GM12874 (cell line): ENCODE results near the gene EREG.

ENCODE experiments used
- TF ChIP-seq, protein P1 (sequence below): IDR thresholded peaks from 2 replicates; pipeline ENCODE4 v1.5.1; 2011; ENCODE audit warnings: low read depth, mild to moderate bottlenecking, control low read depth, low read length, moderate library complexity; ENCODE audit not compliant: insufficient read depth

The EREG gene

DNA sequence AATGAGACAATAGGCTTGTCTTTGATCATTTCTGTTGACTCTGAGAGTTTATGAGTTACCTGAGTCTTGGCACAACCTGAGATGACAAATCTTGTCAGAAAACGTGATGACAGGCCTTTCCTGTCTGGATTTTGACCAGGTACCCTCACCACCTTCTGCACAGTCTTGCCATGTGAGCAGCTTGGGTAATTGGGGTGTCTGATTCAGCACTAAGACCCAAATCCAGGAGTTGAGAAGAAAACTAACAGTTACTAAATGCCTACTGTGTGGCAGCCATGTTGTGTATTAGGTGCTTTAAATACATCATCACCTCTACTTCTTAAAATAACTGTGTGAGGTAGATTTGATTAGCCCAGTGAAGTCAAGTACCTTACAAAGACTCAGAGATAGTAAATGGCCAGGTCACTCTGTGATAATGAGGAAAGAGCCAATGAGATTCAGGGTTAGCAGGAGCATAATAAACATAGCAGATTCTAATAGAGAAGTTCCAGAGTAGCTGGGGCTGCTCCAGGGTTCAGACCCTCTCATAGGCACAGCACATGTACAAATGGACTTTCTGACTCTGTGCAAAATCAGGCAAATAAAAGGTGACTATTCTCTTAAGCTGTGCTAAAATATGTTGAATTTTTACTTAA, 2.8 kb downstream of the EREG start:
- TF ChIP-seq, protein P1, sequence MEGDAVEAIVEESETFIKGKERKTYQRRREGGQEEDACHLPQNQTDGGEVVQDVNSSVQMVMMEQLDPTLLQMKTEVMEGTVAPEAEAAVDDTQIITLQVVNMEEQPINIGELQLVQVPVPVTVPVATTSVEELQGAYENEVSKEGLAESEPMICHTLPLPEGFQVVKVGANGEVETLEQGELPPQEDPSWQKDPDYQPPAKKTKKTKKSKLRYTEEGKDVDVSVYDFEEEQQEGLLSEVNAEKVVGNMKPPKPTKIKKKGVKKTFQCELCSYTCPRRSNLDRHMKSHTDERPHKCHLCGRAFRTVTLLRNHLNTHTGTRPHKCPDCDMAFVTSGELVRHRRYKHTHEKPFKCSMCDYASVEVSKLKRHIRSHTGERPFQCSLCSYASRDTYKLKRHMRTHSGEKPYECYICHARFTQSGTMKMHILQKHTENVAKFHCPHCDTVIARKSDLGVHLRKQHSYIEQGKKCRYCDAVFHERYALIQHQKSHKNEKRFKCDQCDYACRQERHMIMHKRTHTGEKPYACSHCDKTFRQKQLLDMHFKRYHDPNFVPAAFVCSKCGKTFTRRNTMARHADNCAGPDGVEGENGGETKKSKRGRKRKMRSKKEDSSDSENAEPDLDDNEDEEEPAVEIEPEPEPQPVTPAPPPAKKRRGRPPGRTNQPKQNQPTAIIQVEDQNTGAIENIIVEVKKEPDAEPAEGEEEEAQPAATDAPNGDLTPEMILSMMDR = no peak

DNA sequence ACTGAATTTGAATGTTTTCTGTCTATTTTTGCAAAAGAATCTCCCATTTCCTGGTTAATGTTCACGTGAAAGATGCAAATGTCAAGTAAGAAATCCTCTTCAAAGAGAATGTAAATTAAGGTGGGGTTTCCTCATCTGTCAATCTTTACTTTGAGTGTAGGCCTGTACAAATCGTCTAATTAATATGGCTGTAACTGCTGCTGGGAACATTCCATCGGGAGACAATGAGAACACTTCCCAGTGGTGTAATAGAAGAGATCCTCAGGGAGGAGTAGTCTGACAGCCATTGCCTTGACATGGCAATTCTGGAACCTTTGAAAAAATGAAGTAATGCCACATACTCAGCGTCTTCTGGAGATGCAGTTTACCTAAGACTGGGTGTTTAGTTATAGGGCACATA, 3.7 kb downstream of the EREG start:
- TF ChIP-seq, protein P1 = no peak

DNA sequence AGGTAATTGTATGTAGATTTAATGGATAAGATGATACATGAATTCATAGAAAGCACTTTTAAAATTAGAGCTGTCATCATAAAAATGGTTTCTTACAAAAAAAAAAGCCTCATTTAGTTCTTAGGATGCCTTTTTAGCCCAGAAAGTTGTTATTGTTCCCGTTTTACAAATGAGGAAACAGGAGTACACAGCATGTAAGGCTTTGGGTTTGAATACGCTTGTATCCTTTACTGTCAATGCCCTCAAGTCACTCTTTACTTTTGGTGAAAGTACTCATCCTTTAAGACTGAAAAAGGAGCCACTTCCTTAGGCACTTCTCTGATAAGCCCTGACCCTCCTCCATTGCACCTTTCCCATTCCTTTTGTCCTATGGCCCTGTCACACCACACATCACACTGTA, 4.9 kb downstream of the EREG start:
- TF ChIP-seq, protein P1 = no peak

DNA sequence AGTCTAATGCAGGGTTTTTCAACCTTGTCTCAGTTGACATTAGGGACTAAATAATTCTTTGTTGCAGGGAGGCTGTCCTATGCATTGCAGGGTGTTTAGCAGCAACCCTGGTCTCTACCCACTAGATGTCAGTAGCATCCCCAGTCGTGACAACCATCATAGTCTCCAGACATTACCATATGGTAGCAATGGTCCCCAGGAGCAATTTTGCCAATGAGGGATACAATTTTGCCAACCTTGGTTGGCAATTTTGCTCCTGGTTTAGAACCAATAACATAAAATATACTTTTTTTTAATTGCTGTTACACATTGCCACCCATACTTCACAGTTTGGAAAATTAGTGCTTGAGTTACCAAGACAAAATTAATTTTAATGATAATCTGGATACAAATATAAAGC, 6.0 kb downstream of the EREG start:
- TF ChIP-seq, protein P1 = peak; percentile 78

DNA sequence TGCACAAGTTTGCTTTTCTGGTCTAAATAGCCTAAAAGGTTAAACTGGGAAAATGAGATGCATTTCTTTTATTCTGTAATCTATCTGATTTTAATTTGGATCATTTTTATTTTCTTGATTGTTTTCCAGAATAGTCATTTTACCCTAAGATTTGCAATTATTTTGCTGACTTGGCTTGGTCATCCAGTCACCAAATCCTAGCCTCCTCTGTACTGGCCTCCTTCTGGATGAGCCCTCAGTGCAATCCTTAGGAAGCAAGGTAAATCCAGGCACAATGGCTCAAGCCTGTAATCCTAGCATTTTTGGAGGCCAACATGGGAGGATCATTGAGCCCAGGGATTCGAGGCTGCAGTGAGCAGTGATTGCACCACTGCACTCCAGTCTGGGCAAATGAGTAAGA, 9.2 kb downstream of the EREG start:
- TF ChIP-seq, protein P1 = no peak

DNA sequence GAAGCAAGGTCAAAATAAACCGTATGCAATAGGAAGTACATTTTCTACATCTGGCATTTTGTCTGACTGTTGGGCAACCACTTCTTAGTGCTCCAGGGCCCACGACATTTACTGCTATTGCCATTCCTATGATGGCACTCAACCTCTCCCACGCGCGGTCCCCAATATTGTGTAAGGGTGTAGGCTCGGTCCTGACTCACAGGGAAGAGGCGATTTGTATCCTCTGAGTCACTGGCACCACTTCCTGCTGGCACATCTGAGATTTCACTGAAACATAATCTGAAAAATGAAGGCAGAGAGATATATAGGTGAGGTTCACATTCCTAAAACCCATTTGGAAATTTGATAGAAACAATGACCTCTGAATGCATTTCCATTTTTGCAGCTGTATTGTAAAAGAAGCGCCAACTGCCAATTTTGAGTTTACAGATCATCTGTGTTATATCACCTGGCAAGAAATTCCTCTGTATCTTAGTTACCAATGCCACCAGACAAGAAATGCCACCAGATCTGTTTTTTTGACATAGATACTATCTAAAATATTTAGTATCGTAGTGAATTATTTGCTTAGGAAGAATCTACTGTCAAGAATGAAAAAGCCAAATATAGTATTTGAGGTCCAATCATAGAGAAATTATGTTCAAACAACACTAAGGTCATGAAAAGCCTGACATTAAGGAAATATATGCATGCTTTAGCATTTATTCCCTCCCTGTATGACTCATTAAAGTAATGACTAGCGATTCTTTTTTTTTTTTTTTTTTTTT, 9.8 kb downstream of the EREG start:
- TF ChIP-seq, protein P1 = no peak

DNA sequence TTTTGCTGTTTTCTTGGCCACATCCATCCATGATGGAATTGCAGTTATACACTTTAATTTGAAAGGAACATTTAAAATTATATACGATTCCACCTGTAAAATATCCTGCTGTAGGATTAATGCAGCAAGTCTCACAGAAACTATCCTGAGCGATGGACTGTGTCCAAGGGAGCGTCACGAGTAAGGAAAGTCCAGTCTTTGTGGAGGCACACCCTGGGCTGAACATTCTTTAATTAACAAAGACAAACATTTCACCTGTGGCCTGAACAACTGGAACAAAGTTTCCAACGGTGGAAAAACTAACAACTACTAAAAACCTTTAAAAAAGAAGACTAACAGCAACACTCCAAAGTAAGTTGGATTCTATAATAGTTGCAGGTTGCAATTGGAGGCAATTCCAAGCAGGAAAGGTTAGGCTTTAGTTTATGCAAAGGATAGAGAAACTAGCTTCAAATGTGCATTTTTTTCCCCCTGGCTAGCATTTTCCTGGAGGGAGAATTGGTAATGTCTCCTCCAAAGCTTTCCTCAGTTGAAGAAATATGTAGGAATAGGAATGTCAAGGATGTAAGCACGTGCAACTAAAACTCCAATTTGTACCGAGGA, 11.0 kb downstream of the EREG start:
- TF ChIP-seq, protein P1 = no peak
